ENCODE measurements around the gene GLI2. TPM values are rescaled to one million over a fixed set of nuclear protein-coding genes. Genes with fewer than 3 reads are reported as not detected.

GLI2 gene
- polyA plus RNA-seq, 2 of the 4 experiments (the other 2 are of a cell fraction): 5.6 to 12.5 TPM

DNA sequence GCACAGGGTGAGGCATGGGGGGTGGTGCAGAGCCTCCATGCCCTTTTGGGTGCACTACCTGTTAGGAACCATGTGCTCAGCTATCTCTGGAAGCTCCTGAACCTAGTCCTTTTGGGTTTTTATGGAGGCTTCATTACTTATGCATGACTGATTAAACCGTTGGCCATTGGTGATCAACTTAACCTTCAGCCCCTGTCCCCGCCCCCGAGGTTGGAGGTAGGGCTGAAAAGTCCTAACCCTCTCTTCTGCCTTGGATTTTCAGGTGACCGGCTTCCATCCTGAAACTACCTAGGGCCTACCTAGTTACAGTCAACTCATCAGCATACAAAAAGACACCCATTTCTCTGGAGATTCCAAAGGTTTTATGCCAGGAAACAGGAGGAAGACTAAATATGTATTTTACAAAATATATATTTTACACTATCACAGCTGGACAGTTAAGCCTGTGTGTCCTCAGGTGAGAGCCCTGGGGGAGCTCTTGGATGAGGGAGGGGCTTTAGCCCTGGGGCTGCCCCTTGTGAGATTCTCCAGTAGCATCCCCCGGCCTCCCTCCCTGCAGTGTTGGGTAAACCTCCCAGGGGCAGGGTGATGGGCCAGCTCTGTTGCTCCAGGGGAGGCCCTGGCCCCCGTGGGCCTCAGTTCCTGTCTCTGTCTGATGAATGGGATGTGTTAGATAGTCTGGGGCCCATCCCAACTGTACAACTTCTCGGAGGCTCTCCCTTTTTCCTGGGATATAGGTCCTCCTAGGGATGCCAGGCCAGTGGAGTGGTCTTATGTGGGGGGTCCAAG, 24.1 kb downstream of the GLI2 start:
- H3K27ac ChIP-seq: peak overlapping the region in 1 of 2 experiments; percentile 53; a peak in 1 of 6 replicates
- WGBS (ENCODE audit: missing lambda C conversion rate): 86% methylated on average over 6 of the region's 7 CpGs
- POLR2A ChIA-PET: interaction anchor here (0.9 kb wide), 1 partner anchor 23 kb away, joined by 6 read pairs; no protein-coding TSS in a partner anchor

DNA sequence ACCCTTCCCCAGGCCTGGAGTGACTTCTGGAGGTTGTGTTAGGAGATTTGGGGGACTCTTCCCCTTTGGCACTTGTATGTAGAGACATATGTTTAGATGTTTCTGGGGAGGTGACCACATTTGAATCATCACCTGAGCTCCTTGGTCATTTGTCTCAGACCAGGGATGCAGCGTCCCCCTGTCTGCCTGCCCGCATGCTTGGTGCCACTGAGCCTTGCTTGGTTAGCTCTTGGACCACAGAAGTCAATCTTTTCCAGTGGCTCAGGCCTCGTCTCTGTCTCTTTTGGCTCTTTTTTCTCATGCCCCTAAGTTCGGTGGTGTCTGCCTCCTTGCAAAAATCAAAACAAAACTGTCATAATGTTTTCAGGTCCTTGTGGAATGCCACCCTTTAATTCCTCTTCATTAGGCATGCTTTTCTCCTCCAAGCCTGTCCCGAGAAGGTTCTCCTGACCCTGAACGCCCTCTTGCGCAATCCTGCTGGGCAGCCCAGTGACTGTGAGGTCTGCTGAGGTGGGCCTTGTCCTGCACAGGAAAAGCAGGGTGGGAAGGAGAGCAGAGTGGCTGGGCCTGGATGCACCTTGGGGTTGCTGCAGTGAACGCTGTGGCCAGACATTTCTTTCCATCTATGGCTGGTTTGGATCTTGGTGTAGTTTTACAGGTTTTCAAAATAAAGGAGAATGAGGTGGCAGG, 24.9 kb downstream of the GLI2 start:
- no peak overlapping the region for H3K4me3 ChIP-seq
- H3K9me3 ChIP-seq: no peaks in the 10 kb centered on the region
- ChIA-PET POLR2A (no interaction called here), CTCF (interaction anchor here (1.0 to 1.6 kb wide), 2 partner anchors 80 to 311 kb away, joined by 3 to 5 read pairs; no protein-coding TSS in a partner anchor)
- DNase-seq (ENCODE audit: low read depth in 1 of 2, low spot score in 1 of 2): no peak
- ATAC-seq: no peak
- H3K4me2 ChIP-seq: 0 out of 3 replicates have a peak overlapping the region, but pooled peaks have one; percentile 4
- 78% methylated on average over 8 of the region's 8 CpGs for WGBS (ENCODE audit: missing lambda C conversion rate)
- TF ChIP-seq CEBPB (IDR thresholded peaks at IDR 0.05) (peak; percentile 89 to 98), EP300 (IDR thresholded peaks at IDR 0.05) (no peak)
- peaks cover 79% of the 10 kb centered on the region for H3K4me1 ChIP-seq
- FAIRE-seq: no peak
- H3K27ac ChIP-seq: peak overlapping the region in 1 of 2 experiments; percentile 53; a peak in 2 of 6 replicates

More for the DNA sequence above, 24.1 kb downstream of the GLI2 start:
- CTCF ChIA-PET: interaction anchor here (1.0 to 1.6 kb wide), 4 partner anchors 24 to 312 kb away, joined by 3 to 5 read pairs (median 4); partner anchors contain the start of gene GLI2
- Histone ChIP-seq H3K4me1 (peaks cover 78% of the 10 kb centered on the region), H3K4me2 (no peak overlapping the region), H3K9me3 (no peaks in the 10 kb centered on the region), H3K4me3 (no peak overlapping the region)
- no peak for TF ChIP-seq JUNB (IDR thresholded peaks at IDR 0.05)
- no peak for TF ChIP-seq NPAS2 (CRISPR knock-in tag; IDR thresholded peaks at IDR 0.05; ENCODE audit: borderline replicate concordance)
- TF ChIP-seq CBX2 (IDR thresholded peaks at IDR 0.05; ENCODE audit: borderline replicate concordance, low read depth): no peak
- TF ChIP-seq HEYL (CRISPR knock-in tag; IDR thresholded peaks at IDR 0.05): no peak
- TF ChIP-seq FOSB (CRISPR knock-in tag; IDR thresholded peaks at IDR 0.05): no peak
- TF ChIP-seq, protein P1, sequence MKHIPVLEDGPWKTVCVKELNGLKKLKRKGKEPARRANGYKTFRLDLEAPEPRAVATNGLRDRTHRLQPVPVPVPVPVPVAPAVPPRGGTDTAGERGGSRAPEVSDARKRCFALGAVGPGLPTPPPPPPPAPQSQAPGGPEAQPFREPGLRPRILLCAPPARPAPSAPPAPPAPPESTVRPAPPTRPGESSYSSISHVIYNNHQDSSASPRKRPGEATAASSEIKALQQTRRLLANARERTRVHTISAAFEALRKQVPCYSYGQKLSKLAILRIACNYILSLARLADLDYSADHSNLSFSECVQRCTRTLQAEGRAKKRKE (CRISPR knock-in tag; IDR thresholded peaks at IDR 0.05; ENCODE audit: low read depth): no peak
- ATAC-seq (no peak), FAIRE-seq (no peak), DNase-seq (ENCODE audit: low read depth in 1 of 2, low spot score in 1 of 2) (no peak)

DNA sequence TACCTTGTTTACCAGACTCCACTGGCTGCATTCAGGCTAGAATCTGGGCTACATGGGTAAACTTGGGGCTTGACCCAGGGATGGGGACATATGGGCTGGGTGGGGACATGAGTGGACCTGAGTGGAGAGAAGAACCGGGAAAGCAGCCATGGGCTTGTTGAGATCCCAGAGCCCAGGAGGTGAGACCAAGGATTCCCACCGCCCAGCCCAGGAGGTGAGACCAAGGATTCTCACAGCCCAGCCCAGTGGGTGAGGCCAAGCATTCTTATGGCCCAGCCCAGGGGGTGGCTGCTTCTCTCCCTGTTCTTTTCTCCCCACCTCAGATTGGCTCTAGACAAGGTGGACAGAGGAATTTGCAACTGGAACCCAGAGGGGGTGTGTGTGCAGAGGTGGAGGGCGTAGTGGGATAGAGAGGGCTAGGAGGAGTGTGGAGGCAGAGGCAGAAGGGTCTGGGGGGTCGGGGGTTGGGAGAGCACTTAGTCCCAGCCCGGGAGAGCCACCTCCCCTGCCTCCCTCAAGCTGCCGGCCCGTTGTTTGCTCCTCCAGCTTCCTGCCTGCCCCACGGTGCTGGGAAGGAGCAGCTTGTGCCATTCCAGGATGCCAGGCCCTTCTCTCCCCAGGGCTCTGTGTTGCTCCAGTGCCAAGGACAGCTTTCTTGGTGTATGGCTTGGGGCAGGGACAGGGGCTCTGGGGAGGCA, 25.6 kb downstream of the GLI2 start:
- H3K27ac ChIP-seq: peak overlapping the region in 1 of 2 experiments; percentile 53; a peak in 2 of 6 replicates
- ATAC-seq (no peak), FAIRE-seq (no peak), DNase-seq (ENCODE audit: low read depth in 1 of 2, low spot score in 1 of 2) (no peak)
- H3K4me2 ChIP-seq: no peak overlapping the region
- H3K9me3 ChIP-seq: no peaks in the 10 kb centered on the region
- peaks cover 84% of the 10 kb centered on the region for H3K4me1 ChIP-seq
- TF ChIP-seq, protein P2, sequence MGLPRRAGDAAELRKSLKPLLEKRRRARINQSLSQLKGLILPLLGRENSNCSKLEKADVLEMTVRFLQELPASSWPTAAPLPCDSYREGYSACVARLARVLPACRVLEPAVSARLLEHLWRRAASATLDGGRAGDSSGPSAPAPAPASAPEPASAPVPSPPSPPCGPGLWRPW (IDR thresholded peaks at IDR 0.05): no peak
- no peak for TF ChIP-seq EHMT2 (IDR thresholded peaks at IDR 0.05; ENCODE audit: low read depth)
- TF ChIP-seq, protein P3, sequence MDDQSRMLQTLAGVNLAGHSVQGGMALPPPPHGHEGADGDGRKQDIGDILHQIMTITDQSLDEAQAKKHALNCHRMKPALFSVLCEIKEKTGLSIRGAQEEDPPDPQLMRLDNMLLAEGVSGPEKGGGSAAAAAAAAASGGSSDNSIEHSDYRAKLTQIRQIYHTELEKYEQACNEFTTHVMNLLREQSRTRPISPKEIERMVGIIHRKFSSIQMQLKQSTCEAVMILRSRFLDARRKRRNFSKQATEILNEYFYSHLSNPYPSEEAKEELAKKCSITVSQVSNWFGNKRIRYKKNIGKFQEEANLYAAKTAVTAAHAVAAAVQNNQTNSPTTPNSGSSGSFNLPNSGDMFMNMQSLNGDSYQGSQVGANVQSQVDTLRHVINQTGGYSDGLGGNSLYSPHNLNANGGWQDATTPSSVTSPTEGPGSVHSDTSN (IDR thresholded peaks at IDR 0.05): no peak
- no peak for TF ChIP-seq CHD4 (IDR thresholded peaks at IDR 0.05; ENCODE audit: borderline replicate concordance)
- TF ChIP-seq SMC3 (IDR thresholded peaks at IDR 0.05): no peak
- no peak for TF ChIP-seq FOSL2 (IDR thresholded peaks at IDR 0.05)
- TF ChIP-seq FOSL2 (CRISPR knock-in tag; IDR thresholded peaks at IDR 0.05): no peak
- no peak for TF ChIP-seq ZSCAN20 (CRISPR knock-in tag; IDR thresholded peaks at IDR 0.05)
- TF ChIP-seq BHLHE40 (IDR thresholded peaks at IDR 0.05; ENCODE audit: low read depth, low read length): no peak
- no peak for TF ChIP-seq GATA3 (IDR thresholded peaks at IDR 0.05; ENCODE audit: borderline replicate concordance)
- TF ChIP-seq JUNB (IDR thresholded peaks at IDR 0.05): no peak
- TF ChIP-seq TFCP2L1 (CRISPR knock-in tag; IDR thresholded peaks at IDR 0.05): no peak
- TF ChIP-seq, protein P4, sequence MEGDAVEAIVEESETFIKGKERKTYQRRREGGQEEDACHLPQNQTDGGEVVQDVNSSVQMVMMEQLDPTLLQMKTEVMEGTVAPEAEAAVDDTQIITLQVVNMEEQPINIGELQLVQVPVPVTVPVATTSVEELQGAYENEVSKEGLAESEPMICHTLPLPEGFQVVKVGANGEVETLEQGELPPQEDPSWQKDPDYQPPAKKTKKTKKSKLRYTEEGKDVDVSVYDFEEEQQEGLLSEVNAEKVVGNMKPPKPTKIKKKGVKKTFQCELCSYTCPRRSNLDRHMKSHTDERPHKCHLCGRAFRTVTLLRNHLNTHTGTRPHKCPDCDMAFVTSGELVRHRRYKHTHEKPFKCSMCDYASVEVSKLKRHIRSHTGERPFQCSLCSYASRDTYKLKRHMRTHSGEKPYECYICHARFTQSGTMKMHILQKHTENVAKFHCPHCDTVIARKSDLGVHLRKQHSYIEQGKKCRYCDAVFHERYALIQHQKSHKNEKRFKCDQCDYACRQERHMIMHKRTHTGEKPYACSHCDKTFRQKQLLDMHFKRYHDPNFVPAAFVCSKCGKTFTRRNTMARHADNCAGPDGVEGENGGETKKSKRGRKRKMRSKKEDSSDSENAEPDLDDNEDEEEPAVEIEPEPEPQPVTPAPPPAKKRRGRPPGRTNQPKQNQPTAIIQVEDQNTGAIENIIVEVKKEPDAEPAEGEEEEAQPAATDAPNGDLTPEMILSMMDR (IDR thresholded peaks at IDR 0.05): no peak
- no peak for TF ChIP-seq JUN (IDR thresholded peaks at IDR 0.05)
- no peak for TF ChIP-seq HOXA7 (CRISPR knock-in tag; IDR thresholded peaks at IDR 0.05)
- TF ChIP-seq KDM1A (IDR thresholded peaks at IDR 0.05; ENCODE audit: low read depth): no peak
- no peak for TF ChIP-seq ESRRA (IDR thresholded peaks at IDR 0.05; ENCODE audit: borderline replicate concordance, low read length)
- no peak for TF ChIP-seq EP300 (IDR thresholded peaks at IDR 0.05)
- no peak overlapping the region for H3K4me3 ChIP-seq
- CTCF ChIA-PET: interaction anchor here (0.9 to 1.3 kb wide), 2 partner anchors 25 to 310 kb away, joined by 3 read pairs; partner anchors contain the start of gene GLI2
- POLR2A ChIA-PET: no interaction called here
- WGBS (ENCODE audit: missing lambda C conversion rate): 66% methylated on average over 7 of the region's 8 CpGs

Data from A549 (cell line).